IPS-NIHi7 (cell line): Measurements from ENCODE around the gene ZFR2.
"Not testable (repeated sequence)": the region's sequence is repeated elsewhere in the genome, so short reads cannot be mapped to it uniquely, and the experiment has no call there.

Experiments
- DNase-seq: peaks from one replicate; pipeline ENCODE4 v3.0.0; 2012; ENCODE audit warnings: mixed read lengths; ENCODE audit errors: extremely low spot score

The ZFR2 gene

DNA sequence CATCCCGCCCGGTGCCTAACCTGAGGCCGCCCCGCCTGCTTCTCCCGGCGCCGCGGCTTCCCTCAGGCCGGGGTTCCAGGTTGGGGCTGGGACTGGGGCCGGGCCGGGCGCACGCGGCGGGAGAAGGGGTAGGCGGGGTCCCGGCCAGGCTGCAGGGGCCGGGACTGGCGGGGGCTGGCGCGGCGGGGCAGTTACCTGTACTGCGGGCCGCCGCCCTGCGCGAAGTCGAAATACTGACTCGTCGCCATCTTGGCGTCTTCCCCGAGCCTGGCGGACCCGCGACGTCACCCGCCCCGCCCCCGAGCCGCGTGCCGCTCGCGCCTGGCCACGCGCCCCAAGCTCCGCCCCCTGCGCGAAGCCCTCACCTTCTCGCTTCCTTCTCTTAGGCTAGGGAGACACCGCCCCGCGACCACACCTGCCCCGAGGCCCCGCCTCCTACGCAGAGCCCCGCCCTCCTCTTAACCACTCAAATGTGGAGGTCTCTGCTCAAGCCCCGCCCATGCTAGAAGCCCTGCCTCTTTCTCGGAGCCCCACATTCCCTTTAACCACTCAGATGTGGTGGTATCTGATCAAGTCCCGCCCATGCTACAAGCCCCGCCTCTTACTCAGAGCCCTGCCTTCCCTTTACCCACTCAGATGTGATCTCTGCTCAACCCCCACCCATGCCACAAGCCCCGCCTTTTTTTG is at the start of gene ZFR2:
TSS of gene ZFR2 (minus strand) at position 269 of the 687 bp plus-strand sequence. CDS start at position 248, 21 bp downstream.
- peak; percentile 83 for DNase-seq

GRCh38 chr19:3916033-3916432 is 47.2 kb upstream of the ZFR2 start:
- DNase-seq = no peak

DNA sequence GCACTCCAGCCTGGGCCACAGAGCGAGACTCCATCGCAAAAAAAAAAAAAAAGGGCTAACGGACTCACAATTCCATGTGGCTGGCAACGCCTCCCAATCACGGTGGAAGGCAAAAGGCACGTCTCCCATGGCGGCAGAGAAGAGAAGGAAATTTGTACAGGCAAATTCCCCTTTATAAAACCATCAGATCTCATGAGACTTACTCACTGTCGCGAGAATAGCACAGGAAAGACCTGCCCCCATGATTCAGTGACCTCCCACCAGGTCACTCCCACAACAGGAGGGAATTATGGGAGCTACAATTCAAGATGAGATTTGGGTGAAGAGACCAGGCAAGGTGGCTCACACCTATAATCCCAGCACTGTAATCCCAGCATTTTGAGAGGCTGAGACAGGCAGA is 45.4 kb upstream of the ZFR2 start:
- no peak for DNase-seq

DNA sequence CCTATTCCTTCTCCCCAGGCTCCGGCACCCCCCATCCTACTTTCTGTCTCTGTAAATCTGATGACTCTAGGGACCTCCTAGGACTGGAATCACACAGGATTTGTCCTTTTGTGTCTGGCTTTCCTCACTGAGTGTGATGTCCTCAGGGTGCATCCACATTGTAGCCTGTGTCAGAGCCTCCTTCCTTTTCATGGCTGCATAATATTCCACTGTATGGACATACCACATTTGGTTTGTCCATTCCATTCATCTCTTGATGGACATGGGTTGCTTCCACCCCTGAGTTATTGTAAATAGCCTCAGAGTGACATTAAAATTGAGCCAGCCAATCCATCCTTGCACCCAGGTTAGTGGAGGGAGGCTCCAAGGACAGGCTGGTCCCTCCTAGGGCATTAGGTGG is 41.3 kb upstream of the ZFR2 start:
- DNase-seq = no peak

- DNase-seq = no peak
Measured at GRCh38 chr19:3908266-3909054, 39.6 kb upstream of the ZFR2 start.

DNA sequence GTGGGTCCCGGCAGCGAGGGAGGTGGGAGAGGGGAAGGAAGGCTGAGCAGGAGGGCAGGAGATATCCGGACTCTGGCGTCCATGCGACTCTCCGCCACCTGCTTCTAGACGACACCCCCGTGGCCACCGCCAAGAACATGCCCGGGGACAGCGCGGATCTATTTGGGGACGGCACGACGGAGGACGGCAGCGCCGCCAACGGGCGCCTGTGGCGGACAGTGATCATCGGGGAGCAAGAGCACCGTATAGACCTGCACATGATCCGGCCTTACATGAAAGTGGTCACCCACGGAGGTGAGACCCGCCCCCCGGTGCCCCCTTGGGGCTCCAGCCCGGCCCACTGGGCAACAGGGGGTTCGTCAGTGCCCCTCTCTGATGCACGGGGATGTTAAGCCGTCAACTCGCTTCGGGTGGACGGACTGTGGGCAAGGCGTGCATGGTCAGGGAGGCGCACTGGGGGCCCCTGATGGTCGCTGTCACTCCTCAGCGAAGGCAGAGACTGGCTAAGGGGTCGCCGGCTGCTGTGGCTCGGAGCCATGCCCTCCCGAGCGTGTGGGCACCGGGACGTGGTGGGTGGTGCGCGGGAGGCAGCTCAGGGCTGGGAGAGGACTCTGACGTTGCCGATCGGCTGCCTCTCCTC is 38.9 kb upstream of the ZFR2 start:
- no peak for DNase-seq

GRCh38 chr19:3904233-3904632 is 35.4 kb upstream of the ZFR2 start:
- DNase-seq = no peak

DNA sequence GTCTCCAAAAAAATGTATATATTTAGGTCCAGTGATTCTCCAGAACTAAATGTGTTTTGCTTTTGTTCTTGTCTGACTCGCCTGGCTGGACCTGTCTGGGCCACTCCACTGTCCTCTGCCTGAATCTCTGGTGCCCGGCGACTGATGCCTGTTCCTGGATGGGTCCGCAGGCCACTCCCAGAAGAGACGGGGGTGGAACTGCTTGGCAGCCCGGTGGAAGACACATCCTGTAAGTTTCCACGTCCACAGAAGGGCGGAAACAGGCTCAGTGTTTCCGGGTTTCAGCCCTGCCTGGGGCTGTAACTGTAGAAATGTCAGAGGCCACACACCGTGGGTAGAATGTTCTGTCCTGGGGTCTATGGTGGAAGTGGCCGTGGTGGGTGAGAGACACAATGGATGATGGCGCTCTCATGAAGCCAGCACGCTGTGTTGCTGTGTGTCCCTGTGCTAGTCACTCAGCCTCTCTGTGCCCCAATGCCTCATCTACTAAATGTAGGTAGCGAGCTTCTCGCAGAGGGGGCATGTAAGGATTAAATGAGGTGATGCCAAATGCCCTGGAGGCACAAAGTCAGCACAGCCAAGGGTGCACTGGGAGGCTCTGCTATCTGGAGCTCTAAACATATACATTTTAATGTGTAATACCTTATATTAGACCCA is 33.6 kb upstream of the ZFR2 start:
- no peak for DNase-seq

- no peak for DNase-seq
Measured at GRCh38 chr19:3899531-3900294, 30.9 kb upstream of the ZFR2 start.

DNA sequence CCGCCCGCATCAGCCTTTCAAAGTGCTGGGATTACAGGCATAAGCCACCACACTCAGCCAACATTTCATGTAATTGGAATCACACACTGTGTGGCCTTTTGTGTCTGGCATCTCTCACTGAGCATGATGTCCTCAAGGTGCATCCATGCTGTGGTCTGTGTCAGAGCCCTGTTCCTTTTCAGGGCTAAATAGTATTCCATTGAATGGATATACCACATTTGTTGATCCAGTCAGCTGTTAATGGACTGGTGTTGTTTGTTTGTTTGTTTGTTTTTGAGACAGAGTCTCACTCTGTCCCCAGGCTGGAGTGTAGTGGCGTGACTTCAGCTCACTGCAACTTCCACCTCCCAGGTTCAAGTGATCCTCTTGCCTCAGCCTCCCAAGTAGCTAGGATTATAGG is 29.6 kb upstream of the ZFR2 start:
- DNase-seq = no peak

GRCh38 chr19:3897936-3898335 is 29.1 kb upstream of the ZFR2 start:
- DNase-seq = no peak

DNA sequence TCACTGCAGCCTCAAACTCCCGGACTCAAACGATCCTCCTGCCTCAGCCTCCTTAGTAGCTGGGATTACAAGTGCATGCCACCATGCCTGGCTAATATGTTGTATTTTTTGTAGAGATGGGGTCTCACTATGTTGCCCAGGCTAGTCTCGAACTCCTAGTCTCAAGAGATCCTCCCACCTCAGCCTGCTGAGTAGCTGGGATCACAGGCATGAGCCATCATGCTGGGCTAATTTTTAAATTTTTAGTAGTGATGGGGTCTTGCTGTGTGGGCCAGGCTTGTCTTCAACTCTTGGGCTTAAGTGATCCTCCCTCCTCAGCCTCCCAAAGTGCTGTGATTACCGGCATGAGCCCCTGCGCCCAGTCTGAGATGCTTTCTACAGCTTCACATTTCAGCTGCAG is 26.9 kb upstream of the ZFR2 start:
- DNase-seq = no peak

DNA sequence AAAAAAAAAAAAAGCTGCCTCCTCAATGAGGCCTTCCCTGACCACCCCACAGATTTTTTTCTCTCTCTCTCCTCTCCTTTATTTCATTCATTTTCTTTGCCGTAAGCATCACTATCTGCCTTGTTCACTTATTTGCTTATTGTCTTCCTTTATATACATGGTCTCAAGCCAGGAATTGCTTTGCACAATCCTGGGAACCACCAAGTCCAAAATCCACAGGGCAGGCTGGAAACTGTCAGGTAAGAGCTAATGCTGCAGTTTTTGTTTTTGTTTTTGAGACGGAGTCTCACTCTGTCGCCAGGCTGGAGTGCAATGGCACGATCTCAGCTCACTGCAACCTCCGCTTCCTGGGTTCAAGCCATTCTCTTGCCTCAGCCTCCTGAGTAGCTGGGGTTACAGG is 26.1 kb upstream of the ZFR2 start:
- DNase-seq = not testable (repeated sequence)

DNA sequence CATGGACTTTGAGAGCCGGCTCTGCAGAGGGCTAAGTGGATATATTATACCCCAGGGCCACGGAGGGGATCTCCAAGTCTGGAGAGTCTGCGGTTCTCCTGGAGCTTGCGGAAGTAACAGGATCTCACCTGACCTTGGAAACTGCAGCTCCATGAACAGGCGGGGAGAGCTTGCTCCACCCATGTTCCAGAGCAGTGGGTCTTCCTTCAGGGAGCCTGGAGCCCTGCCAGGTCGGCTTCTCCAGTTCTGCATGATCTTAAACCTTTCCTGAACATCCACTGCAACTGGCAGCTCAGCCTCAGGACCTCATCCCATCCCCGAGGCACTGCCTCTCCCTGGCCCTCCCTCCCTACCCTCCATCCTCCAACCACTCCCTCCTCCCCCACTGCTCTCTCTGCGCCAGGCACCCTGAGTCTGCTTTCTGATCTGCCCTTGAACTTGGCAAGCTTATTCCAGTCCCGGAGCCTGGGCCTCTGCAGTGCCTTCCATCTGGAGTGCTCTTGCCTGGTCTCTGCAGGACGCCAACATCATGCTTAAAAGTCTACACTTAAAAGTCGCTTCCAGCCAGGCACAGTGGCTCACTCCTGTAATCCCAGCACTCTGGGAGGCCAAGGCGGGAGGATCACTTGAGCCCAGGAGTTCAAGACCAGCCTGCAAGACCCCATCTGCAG is 24.8 kb upstream of the ZFR2 start:
- no peak for DNase-seq

- no peak for DNase-seq
Measured at GRCh38 chr19:3890591-3890990, 21.8 kb upstream of the ZFR2 start.

DNA sequence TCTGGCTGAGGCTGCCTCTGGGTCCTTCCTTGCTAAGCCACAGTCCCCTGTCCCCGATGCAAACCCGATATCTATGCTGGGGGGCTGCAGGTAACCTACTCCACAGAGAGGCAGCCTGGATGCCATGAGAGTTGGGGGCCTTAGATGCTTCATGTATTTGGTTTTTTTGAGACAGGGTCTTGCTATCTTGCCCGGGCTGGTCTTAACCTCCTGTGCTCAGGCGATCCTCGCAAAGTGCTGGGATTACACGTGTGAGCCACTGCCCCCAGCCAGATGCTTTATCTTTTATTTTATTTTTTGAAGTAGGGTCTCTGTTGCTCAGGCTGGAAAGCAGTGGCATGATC is 13.2 kb upstream of the ZFR2 start:
- DNase-seq = no peak

- peak; percentile 74 for DNase-seq
Measured at GRCh38 chr19:3881272-3882040, 12.6 kb upstream of the ZFR2 start.

GRCh38 chr19:3880471-3881271 is 11.8 kb upstream of the ZFR2 start, which contains the start of gene ATCAY:
ATCAY (plus strand) TSS chr19:3880685; CDS start chr19:3885768, 5,083 bp downstream.
- DNase-seq = peak; percentile 84

- DNase-seq = no peak
Measured at GRCh38 chr19:3879656-3880055, 10.8 kb upstream of the ZFR2 start.
